Loucy (cell line): ENCODE results near the gene ERP44.

Experiments used
- EZH2phosphoT487 ChIP-seq: fragments of 200-600 bp; IDR thresholded peaks from 2 replicates; pipeline ENCODE4 v1.6.1; 2018; ENCODE audit warnings: antibody characterized with exemption, mild to moderate bottlenecking, moderate library complexity, borderline replicate concordance
- TF ChIP-seq, protein P1 (sequence below): fragments of 200-600 bp; sonication (generic); conservative IDR thresholded peaks from 2 replicates; pipeline ENCODE4 v1.5.1; 2014; ENCODE audit warnings: mild to moderate bottlenecking, antibody characterized with exemption, low read length

DNA sequence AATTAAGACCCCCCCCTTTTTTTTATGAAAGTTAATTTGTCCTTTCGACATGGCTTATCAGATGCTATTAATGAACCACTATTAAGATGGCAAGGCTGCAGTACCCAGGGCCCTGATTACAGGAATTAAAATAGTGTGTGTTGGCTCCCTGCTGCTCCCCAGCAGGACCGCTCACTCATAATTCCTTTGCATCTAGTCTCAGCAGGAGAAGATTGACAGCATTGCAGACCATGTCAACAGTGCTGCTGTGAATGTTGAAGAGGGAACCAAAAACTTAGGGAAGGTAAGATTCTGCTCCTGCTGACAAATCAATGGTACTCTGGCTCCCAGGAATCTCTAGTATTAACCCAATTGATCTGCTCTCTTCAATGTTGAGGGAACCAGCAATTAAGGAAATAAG, 131.3 kb downstream of the ERP44 start:
- TF ChIP-seq, protein P1, sequence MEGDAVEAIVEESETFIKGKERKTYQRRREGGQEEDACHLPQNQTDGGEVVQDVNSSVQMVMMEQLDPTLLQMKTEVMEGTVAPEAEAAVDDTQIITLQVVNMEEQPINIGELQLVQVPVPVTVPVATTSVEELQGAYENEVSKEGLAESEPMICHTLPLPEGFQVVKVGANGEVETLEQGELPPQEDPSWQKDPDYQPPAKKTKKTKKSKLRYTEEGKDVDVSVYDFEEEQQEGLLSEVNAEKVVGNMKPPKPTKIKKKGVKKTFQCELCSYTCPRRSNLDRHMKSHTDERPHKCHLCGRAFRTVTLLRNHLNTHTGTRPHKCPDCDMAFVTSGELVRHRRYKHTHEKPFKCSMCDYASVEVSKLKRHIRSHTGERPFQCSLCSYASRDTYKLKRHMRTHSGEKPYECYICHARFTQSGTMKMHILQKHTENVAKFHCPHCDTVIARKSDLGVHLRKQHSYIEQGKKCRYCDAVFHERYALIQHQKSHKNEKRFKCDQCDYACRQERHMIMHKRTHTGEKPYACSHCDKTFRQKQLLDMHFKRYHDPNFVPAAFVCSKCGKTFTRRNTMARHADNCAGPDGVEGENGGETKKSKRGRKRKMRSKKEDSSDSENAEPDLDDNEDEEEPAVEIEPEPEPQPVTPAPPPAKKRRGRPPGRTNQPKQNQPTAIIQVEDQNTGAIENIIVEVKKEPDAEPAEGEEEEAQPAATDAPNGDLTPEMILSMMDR: no peak
- TF ChIP-seq EZH2phosphoT487: no peak
